AML-193 (cell line): ENCODE results near the gene FDX2.
"Not testable (repeated sequence)": the region's sequence is repeated elsewhere in the genome, so short reads cannot be mapped to it uniquely, and the experiment has no call there.

ENCODE experiments used
- DNase-seq, 2 experiments: peaks; one replicate each; lab custom pipeline; 2025; lab: John Stamatoyannopoulos, UW

The FDX2 gene

GRCh38 chr19:10284065-10284959 is 31.5 kb downstream of the FDX2 start:
- no peak for DNase-seq

- no peak for DNase-seq
Measured at GRCh38 chr19:10283301-10284064, 32.3 kb downstream of the FDX2 start.

- DNase-seq: not testable (repeated sequence)
Measured at GRCh38 chr19:10282043-10282442, 33.8 kb downstream of the FDX2 start.

- DNase-seq: peak in 1 of 2 experiments; percentile 23
Measured at GRCh38 chr19:10279737-10280442, 35.9 kb downstream of the FDX2 start.

GRCh38 chr19:10278935-10279334 is 36.9 kb downstream of the FDX2 start:
- no peak for DNase-seq

- DNase-seq: no peak
Measured at GRCh38 chr19:10277795-10278589, 37.8 kb downstream of the FDX2 start.

GRCh38 chr19:10274589-10274988 is 41.2 kb downstream of the FDX2 start:
- no peak for DNase-seq

GRCh38 chr19:10271543-10272086 is 44.2 kb downstream of the FDX2 start:
- DNase-seq: no peak

GRCh38 chr19:10270616-10271394 is 45.0 kb downstream of the FDX2 start, which contains the start of gene ICAM1:
ICAM1 (plus strand) TSS chr19:10271120; CDS start chr19:10271160, 40 bp downstream.
- DNase-seq: peak; percentile 84

- peak; percentile 89 to 92 for DNase-seq
Measured at GRCh38 chr19:10270180-10270615, 45.6 kb downstream of the FDX2 start.

GRCh38 chr19:10269333-10270179 is 46.3 kb downstream of the FDX2 start:
- peak; percentile 42 to 79 for DNase-seq

- DNase-seq: no peak
Measured at GRCh38 chr19:10268071-10268470, 47.7 kb downstream of the FDX2 start.

- no peak for DNase-seq
Measured at GRCh38 chr19:10266706-10267105, 49.1 kb downstream of the FDX2 start.

- DNase-seq: no peak
Measured at GRCh38 chr19:10262771-10263170, 53.0 kb downstream of the FDX2 start.

- no peak for DNase-seq
Measured at GRCh38 chr19:10260141-10260584, 55.7 kb downstream of the FDX2 start.
